Suprapubic skin (tissue), 3 donors: ENCODE results near the gene ERI3.

Experiments
- CTCF ChIP-seq, 2 donors: fragments of 200-600 bp in 1 of 2; fragments of 450-650 bp in 1 of 2; sonication (generic) in 1 of 2; IDR thresholded peaks; one replicate each; pipeline ENCODE4 v1.5.1; 2016 to 2019; ENCODE audit warnings: antibody characterized with exemption in 2 of 2, mild to moderate bottlenecking in 1 of 2, moderate library complexity in 1 of 2
- EP300 ChIP-seq: sonication (generic); formaldehyde crosslinking; IDR thresholded peaks from one replicate; pipeline ENCODE4 v1.6.1; 2017; ENCODE audit warnings: antibody characterized with exemption

GRCh38 chr1:44267438-44267837 lies 87.6 kb downstream of the ERI3 start:
- TF ChIP-seq CTCF (IDR thresholded peaks at IDR 0.05) (no peak), EP300 (no peak)
